ENCODE data around the gene PNN.

DNA sequence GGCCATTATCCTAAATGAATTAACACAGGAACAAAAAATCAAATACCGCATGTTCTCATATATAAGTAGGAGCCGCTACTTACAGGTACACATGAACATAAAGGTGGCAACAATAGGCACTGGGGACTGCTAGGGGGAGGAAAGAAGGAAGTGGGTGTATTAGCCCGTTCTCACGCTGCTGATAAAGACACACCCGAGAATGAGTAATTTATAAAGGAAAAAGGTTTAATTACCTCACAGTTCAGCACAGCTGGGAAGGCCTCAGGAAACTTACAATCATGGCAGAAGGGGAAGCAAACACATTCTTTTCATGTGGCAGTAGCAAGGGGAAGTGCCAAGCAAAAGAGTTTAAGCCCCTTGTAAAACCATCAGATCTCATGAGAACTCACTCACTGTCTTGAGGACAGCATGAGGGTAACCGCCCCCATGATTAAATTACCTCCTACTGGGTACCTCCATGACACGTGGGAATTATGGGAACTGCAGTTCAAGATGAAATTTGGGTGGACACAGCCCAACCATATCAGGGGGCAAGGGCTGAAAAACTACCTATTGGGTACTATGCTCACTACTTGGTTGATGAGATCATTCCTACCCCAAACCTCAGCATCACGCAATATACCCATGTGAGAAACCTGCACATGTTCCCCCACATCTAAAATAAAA lies 42.3 kb downstream of the PNN start:
- TF ChIP-seq EZH2 (IDR thresholded peaks at IDR 0.05; ENCODE audit: borderline replicate concordance, insufficient read depth, low read length, poor library complexity, severe bottlenecking) (no peak), EP300 (conservative IDR thresholded peaks at IDR 0.05; ENCODE audit: poor library complexity, severe bottlenecking) (no peak)
- TF ChIP-seq, protein P1, sequence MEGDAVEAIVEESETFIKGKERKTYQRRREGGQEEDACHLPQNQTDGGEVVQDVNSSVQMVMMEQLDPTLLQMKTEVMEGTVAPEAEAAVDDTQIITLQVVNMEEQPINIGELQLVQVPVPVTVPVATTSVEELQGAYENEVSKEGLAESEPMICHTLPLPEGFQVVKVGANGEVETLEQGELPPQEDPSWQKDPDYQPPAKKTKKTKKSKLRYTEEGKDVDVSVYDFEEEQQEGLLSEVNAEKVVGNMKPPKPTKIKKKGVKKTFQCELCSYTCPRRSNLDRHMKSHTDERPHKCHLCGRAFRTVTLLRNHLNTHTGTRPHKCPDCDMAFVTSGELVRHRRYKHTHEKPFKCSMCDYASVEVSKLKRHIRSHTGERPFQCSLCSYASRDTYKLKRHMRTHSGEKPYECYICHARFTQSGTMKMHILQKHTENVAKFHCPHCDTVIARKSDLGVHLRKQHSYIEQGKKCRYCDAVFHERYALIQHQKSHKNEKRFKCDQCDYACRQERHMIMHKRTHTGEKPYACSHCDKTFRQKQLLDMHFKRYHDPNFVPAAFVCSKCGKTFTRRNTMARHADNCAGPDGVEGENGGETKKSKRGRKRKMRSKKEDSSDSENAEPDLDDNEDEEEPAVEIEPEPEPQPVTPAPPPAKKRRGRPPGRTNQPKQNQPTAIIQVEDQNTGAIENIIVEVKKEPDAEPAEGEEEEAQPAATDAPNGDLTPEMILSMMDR (IDR thresholded peaks at IDR 0.05; ENCODE audit: poor library complexity, severe bottlenecking): no peak

Measured in neural cell (in vitro differentiated cells).